Measurements from ENCODE around the gene NEK10. TPM values are rescaled to one million over a fixed set of nuclear protein-coding genes. Genes with fewer than 3 reads are reported as not detected.

The NEK10 gene, protein sequence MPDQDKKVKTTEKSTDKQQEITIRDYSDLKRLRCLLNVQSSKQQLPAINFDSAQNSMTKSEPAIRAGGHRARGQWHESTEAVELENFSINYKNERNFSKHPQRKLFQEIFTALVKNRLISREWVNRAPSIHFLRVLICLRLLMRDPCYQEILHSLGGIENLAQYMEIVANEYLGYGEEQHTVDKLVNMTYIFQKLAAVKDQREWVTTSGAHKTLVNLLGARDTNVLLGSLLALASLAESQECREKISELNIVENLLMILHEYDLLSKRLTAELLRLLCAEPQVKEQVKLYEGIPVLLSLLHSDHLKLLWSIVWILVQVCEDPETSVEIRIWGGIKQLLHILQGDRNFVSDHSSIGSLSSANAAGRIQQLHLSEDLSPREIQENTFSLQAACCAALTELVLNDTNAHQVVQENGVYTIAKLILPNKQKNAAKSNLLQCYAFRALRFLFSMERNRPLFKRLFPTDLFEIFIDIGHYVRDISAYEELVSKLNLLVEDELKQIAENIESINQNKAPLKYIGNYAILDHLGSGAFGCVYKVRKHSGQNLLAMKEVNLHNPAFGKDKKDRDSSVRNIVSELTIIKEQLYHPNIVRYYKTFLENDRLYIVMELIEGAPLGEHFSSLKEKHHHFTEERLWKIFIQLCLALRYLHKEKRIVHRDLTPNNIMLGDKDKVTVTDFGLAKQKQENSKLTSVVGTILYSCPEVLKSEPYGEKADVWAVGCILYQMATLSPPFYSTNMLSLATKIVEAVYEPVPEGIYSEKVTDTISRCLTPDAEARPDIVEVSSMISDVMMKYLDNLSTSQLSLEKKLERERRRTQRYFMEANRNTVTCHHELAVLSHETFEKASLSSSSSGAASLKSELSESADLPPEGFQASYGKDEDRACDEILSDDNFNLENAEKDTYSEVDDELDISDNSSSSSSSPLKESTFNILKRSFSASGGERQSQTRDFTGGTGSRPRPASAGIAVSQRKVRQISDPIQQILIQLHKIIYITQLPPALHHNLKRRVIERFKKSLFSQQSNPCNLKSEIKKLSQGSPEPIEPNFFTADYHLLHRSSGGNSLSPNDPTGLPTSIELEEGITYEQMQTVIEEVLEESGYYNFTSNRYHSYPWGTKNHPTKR
- total RNA-seq (4.6 and 5.0 TPM in 2 replicates), polyA plus RNA-seq (0.24 and 0.32 TPM in 2 replicates), polyA minus RNA-seq (2.4 and 2.8 TPM in 2 replicates), Bru-seq, nascent RNA (percentile 53 among the genes with signal in this experiment), BruChase-seq, experiment 1, labeled RNA remaining after a 6-hour chase (percentile 70 among the genes with signal in this experiment), BruChase-seq, experiment 2, labeled RNA remaining after a 2-hour chase (percentile 64 among the genes with signal in this experiment)
- 0.26 and 0.32 TPM in 2 replicates for polyA plus RNA-seq (2011; cell fraction: cytosol; rRNA removed)
- polyA plus RNA-seq (2011; cell fraction: nucleus; rRNA removed): 2.9 and 5.2 TPM in 2 replicates
- polyA plus RNA-seq (2012): 0.37 and 0.80 TPM in 2 replicates
- polyA minus RNA-seq (2011; cell fraction: cytosol; rRNA and poly(A)+ RNA removed): 1.3 TPM
- 13.4 TPM in 2 replicates for polyA minus RNA-seq (2011; cell fraction: nucleus; rRNA and poly(A)+ RNA removed)
- long read RNA-seq: 0 reads

- POLR2A ChIA-PET: interaction anchor here (1.2 kb wide), 1 partner anchor 43 kb away, joined by 3 read pairs; no protein-coding TSS in a partner anchor
- peak within 1 kb of the TSS; percentile 22 for H3K9ac ChIP-seq (replicated peaks; ENCODE audit: extremely low read depth, insufficient read depth, low read length)
- H3K27ac ChIP-seq (ENCODE audit: insufficient read depth, low read depth, low read length): no peak within 1 kb of the TSS
- no TSS peak for BruUV-seq (replicated peaks)
- H3K4me1 ChIP-seq (ENCODE audit: control insufficient read depth, extremely low read depth, insufficient read depth, low read length): peaks cover 2% of the 10 kb centered on the region
- no peaks in the 10 kb centered on the region for H4K20me1 ChIP-seq (replicated peaks; ENCODE audit: control insufficient read depth, extremely low read depth, insufficient read depth, low read length)
- peak within 1 kb of the TSS; percentile 24 to 65 (median 58) for H3K4me3 ChIP-seq (replicated peaks in 1 of 3; ENCODE audit: insufficient read depth in 1 of 3, low read depth in 1 of 3, low read length in 3 of 3)
- FAIRE-seq (peak; percentile 85), DNase-seq (ENCODE audit: low read depth, low spot score) (peak; percentile 94)
- no peaks in the 10 kb centered on the region for H3K9me3 ChIP-seq (replicated peaks; ENCODE audit: control insufficient read depth, insufficient read depth, low read length)
- intact Hi-C loops (cut with micrococcal nuclease) (no loop called here), dilution Hi-C loops (cut with MboI; ENCODE audit: extremely low pct_ligation_motif_present, low sequenced_read_pairs) (no loop called here)
- no peaks in the 10 kb centered on the region for H3K36me3 ChIP-seq (ENCODE audit: control insufficient read depth in 2 of 2, extremely low read depth in 1 of 2, insufficient read depth in 2 of 2, low read length in 2 of 2)
- no peaks in the 10 kb centered on the region for H3K79me2 ChIP-seq (ENCODE audit: control insufficient read depth, insufficient read depth, low read length)
- H3K27me3 ChIP-seq (ENCODE audit: control insufficient read depth in 2 of 2, insufficient read depth in 2 of 2, low read length in 2 of 2): no peaks in the 10 kb centered on the region
- TF ChIP-seq GATA2 (IDR thresholded peaks at IDR 0.05; ENCODE audit: insufficient read depth, insufficient read length, low read depth, low read length) (no peak), POLR2AphosphoS5 (IDR thresholded peaks at IDR 0.05; ENCODE audit: insufficient read depth, low read depth, low read length) (peak; percentile 82), CTCF (IDR thresholded peaks at IDR 0.05; ENCODE audit: extremely low read depth in 1 of 2, insufficient read depth in 1 of 2, low read depth in 1 of 2, low read length in 2 of 2) (peak in 1 of 2 donors; percentile 1)
- CTCF ChIA-PET: interaction anchor here (1.0 to 4.6 kb wide), 4 partner anchors 11 to 312 kb away, joined by 3 to 20 read pairs (median 8); no protein-coding TSS in a partner anchor
- H3K4me2 ChIP-seq (ENCODE audit: insufficient read depth, low read length): peak within 1 kb of the TSS; percentile 86
- H2AFZ ChIP-seq (ENCODE audit: low read depth, low read length): peak within 1 kb of the TSS; percentile 57
- no peaks in the 10 kb centered on the region for H3K9me1 ChIP-seq (replicated peaks; ENCODE audit: control insufficient read depth, extremely low read depth, insufficient read depth, low read length)
These were observed at the start of gene NEK10 for GRCh38 chr3:27368831-27369607. Gene NEK10, minus strand, starts transcription at chr3:27369383. Its CDS starts 16,501 bp downstream, at chr3:27352882.
